ENCODE results near the gene PELI1. TPM values are rescaled to one million over a fixed set of nuclear protein-coding genes. Genes with fewer than 3 reads are reported as not detected.

Gene PELI1
- total RNA-seq, 6 donors from 2014 or later = 18.5 to 57.3 (median 36.2) TPM

DNA sequence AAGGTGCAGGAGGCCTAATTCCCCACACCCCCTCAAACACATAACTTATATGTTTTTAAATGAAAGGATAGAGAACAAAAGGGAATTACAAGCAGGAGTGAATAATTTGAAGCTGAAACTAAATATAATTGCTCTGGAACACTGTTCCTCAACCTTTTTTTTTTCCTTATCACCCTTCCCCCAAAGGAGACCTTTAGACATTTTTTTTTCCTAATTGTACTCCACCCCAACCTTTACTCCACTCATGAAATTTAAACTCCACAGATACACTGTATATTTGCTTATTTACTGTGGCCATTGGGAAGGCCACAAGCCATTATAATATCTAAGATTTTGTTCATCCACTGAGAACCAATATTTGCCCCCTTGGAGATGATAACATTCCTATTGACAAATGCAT is 45.4 kb upstream of the PELI1 start:
- no peaks in the 10 kb centered on the region for H3K36me3 ChIP-seq
- no peak overlapping the region for H3K27ac ChIP-seq
- peaks cover 10 to 27% (median 17%) of the 10 kb centered on the region in 4 donors for H3K4me1 ChIP-seq
- no peaks in the 10 kb centered on the region for H3K9me3 ChIP-seq
- no peaks in the 10 kb centered on the region for H3K27me3 ChIP-seq
- ATAC-seq (ENCODE audit: low FRiP score in 2 of 2) (no peak), DNase-seq (no peak)
- TF ChIP-seq POLR2A (IDR thresholded peaks at IDR 0.05) (no peak), EP300 (IDR thresholded peaks at IDR 0.05) (no peak), POLR2AphosphoS5 (IDR thresholded peaks at IDR 0.05) (no peak)
- TF ChIP-seq, protein P1, sequence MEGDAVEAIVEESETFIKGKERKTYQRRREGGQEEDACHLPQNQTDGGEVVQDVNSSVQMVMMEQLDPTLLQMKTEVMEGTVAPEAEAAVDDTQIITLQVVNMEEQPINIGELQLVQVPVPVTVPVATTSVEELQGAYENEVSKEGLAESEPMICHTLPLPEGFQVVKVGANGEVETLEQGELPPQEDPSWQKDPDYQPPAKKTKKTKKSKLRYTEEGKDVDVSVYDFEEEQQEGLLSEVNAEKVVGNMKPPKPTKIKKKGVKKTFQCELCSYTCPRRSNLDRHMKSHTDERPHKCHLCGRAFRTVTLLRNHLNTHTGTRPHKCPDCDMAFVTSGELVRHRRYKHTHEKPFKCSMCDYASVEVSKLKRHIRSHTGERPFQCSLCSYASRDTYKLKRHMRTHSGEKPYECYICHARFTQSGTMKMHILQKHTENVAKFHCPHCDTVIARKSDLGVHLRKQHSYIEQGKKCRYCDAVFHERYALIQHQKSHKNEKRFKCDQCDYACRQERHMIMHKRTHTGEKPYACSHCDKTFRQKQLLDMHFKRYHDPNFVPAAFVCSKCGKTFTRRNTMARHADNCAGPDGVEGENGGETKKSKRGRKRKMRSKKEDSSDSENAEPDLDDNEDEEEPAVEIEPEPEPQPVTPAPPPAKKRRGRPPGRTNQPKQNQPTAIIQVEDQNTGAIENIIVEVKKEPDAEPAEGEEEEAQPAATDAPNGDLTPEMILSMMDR (IDR thresholded peaks at IDR 0.05) = no peak
- no peak overlapping the region for H3K4me3 ChIP-seq

DNA sequence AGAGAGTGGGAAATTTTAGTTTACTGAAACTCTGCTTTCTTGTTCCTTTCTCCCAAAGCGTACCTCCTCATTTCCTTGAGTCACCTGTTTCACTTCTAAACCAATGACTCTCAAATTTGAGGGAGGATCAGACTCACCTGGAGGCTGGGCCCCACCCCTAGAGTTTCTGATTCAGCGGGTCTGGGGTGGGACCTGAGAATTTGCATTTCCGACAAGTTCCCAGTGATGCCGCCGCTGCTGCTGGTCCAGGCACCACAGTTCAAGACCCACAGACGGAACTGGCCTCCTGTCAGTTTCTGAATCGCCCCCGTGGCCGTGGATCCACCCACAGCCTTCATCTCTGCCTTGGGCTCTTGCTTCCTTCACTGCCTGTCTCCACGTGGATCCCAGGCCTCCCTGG is 44.9 kb upstream of the PELI1 start:
- ATAC-seq (ENCODE audit: low FRiP score in 2 of 2) (no peak), DNase-seq (no peak)
- WGBS, 2 donors = 82 to 94% methylated on average over 8 to 10 of the region's 10 CpGs
- Histone ChIP-seq H3K4me3 (no peak overlapping the region), H3K4me1 (peaks cover 10 to 27% (median 17%) of the 10 kb centered on the region in 4 donors), H3K9me3 (no peaks in the 10 kb centered on the region), H3K27ac (no peak overlapping the region), H3K27me3 (no peaks in the 10 kb centered on the region), H3K36me3 (no peaks in the 10 kb centered on the region)
- no peak for TF ChIP-seq POLR2A (IDR thresholded peaks at IDR 0.05)
- no peak for TF ChIP-seq POLR2AphosphoS5 (IDR thresholded peaks at IDR 0.05)
- TF ChIP-seq, protein P1 (IDR thresholded peaks at IDR 0.05) = no peak
- no peak for TF ChIP-seq EP300 (IDR thresholded peaks at IDR 0.05)

DNA sequence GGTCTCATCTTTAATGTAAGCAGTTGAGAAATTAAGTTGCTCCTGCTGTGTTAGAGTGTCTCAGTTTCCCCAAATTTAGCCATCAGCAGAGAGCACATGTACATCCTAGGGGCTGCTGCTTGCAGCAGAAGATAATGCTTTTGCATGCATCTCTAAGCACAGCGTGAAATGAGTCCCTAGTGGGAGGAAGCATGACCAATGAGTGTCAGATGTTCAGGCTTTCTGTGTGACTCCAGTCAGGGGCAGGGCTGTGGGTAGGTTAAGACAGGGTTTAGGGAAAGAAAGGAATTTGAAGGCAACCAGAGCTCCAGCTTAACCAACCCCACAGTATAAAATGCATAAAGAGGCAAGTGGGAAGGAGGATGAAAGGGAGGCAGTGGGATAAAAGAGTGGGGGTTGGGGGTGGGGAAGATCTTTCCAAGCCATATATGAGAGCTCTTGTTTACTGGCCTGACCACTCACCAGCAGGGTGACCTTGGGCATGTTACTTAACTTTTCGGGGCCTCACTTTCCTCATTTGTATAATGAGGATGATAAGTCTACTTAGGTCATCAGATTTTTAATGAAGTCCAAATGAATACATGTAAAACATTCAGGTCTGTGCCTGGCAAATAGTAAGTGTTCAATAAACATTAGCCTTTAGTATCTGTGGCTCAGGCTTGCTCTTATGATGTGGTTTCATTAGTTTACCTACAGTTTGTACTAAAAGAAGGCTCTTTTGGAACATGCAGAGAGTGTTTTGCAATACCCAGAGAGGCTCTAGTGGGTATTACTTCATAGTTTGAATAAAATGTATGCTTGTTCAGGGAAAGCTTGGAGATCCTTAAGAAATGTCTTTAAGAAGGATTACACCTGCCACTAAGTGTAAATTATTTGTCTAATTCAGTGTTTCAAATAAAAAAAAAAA is 42.7 kb upstream of the PELI1 start:
- WGBS, 2 donors = 53 to 57% methylated on average over 2 of the region's 2 CpGs
- ATAC-seq (ENCODE audit: low FRiP score in 2 of 2) = peak; percentile 37 to 48
- Histone ChIP-seq H3K36me3 (no peaks in the 10 kb centered on the region), H3K27ac (peak overlapping the region in 2 of 4 donors; percentile 47 to 49), H3K9me3 (no peaks in the 10 kb centered on the region), H3K4me3 (no peak overlapping the region), H3K4me1 (peaks cover 10 to 18% (median 13%) of the 10 kb centered on the region in 4 donors), H3K27me3 (no peaks in the 10 kb centered on the region)
- peak in 1 of 2 donors; percentile 55 for DNase-seq
- TF ChIP-seq POLR2A (IDR thresholded peaks at IDR 0.05) (no peak), EP300 (IDR thresholded peaks at IDR 0.05) (peak in 1 of 4 donors; percentile 22)
- TF ChIP-seq, protein P1 (IDR thresholded peaks at IDR 0.05) = no peak

DNA sequence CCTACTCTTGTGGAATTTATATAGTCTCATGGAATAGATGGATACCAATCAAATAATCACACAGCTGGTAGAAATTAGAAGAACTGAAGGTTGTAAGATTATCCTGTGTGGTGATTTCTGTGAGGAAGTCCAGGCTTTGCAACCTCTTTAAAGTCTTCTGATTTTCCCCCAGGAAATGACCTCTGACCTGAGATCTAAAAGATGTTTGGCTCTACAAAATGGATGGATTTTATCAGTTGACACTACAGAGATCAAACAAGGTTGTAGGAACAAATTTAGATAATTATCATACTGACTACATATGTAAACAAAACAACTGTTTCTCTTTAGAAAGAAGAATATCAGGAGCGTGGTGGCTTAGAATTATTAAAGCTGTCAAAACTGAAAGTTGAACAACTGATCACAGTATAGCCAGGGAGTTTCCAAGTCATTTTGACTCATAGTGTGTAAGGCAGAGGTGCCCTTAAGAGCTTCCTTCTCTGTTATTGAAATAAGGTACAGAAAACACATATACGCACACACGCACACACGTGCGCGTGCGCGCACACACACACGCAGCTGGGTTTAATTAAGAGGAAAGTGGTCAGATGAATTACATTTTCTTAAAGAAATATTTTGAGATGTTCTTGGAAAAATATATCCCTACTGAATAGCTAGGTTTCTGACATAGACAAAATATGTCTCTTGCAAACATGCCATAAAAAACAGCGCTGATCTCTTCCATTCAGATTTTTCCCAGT is 35.5 kb upstream of the PELI1 start:
- TF ChIP-seq, protein P1 (IDR thresholded peaks at IDR 0.05) = no peak
- no peak for TF ChIP-seq POLR2AphosphoS5 (IDR thresholded peaks at IDR 0.05)
- TF ChIP-seq EP300 (IDR thresholded peaks at IDR 0.05) = no peak
- no peak for TF ChIP-seq POLR2A (IDR thresholded peaks at IDR 0.05)
- H3K27me3 ChIP-seq = no peaks in the 10 kb centered on the region
- 86 to 94% methylated on average over 10 of the region's 10 CpGs for WGBS, 2 donors
- DNase-seq (peak in 1 of 2 donors; percentile 56), ATAC-seq (ENCODE audit: low FRiP score in 2 of 2) (no peak)
- H3K27ac ChIP-seq = no peak overlapping the region
- H3K9me3 ChIP-seq = no peaks in the 10 kb centered on the region
- peaks cover 2 to 10% (median 9%) of the 10 kb centered on the region in 4 donors for H3K4me1 ChIP-seq
- no peaks in the 10 kb centered on the region for H3K36me3 ChIP-seq
- no peak overlapping the region for H3K4me3 ChIP-seq

Measured in upper lobe of left lung (tissue), 6 donors.